ENCODE measurements around the gene RGS6.

- no peak for TF ChIP-seq CTCF (IDR thresholded peaks at IDR 0.05)
- TF ChIP-seq POLR2A (IDR thresholded peaks at IDR 0.05): no peak
Measured at GRCh38 chr14:72528059-72528862, 596.0 kb downstream of the RGS6 start.
